Measurements from ENCODE around the gene ADAMTS17. TPM values are rescaled to one million over a fixed set of nuclear protein-coding genes. Genes with fewer than 3 reads are reported as not detected.

ADAMTS17 gene
- total RNA-seq, 1 experiment from 2014 or later: 4.2 TPM

- no peak overlapping the region for H3K4me3 ChIP-seq (replicated peaks in 1 of 2; ENCODE audit: low read depth in 1 of 2, low read length in 2 of 2)
- no peak overlapping the region for H3K27ac ChIP-seq (ENCODE audit: low read depth, low read length)
- H3K4me1 ChIP-seq (ENCODE audit: control insufficient read depth in 1 of 2, insufficient read depth in 2 of 2, low read length in 2 of 2): no peaks in the 10 kb centered on the region
- ATAC-seq (no peak), DNase-seq (ENCODE audit: low read depth, low spot score) (no peak)
- H3K36me3 ChIP-seq (ENCODE audit: control insufficient read depth in 1 of 2, insufficient read depth in 2 of 2, low read length in 2 of 2): no peaks in the 10 kb centered on the region
- H2AFZ ChIP-seq (ENCODE audit: low read depth, low read length, poor library complexity, severe bottlenecking): no peak overlapping the region
- no TSS peak for BruUV-seq (replicated peaks)
- ChIA-PET RAD21 (ENCODE audit: low non-redundant PET in 1 of 2, low total read pairs in 2 of 2, uncharacterized antibody in 2 of 2, unreplicated experiment in 2 of 2) (no interaction called here), CTCF (no interaction called here), POLR2A (no interaction called here)
- no peaks in the 10 kb centered on the region for H3K9me3 ChIP-seq (ENCODE audit: control insufficient read depth in 1 of 2, insufficient read depth in 1 of 2, low read depth in 1 of 2, low read length in 2 of 2)
- H3K9ac ChIP-seq (ENCODE audit: low read length): no peak overlapping the region
- H3K27me3 ChIP-seq (ENCODE audit: insufficient read depth, low read length): no peaks in the 10 kb centered on the region
- TF ChIP-seq EZH2phosphoT487 (IDR thresholded peaks at IDR 0.05; ENCODE audit: borderline replicate concordance): no peak
- TF ChIP-seq SP1 (IDR thresholded peaks at IDR 0.05; ENCODE audit: low read depth): no peak
- TF ChIP-seq YY1 (IDR thresholded peaks at IDR 0.05; ENCODE audit: extremely low read depth, insufficient replicate concordance, low read depth, low read length): no peak
- H4K20me1 ChIP-seq (ENCODE audit: insufficient read depth): no peaks in the 10 kb centered on the region
- no peaks in the 10 kb centered on the region for H3K79me2 ChIP-seq (ENCODE audit: insufficient read depth, low read length)
- no peaks in the 10 kb centered on the region for H3K9me2 ChIP-seq (ENCODE audit: insufficient read depth)
- intact Hi-C loops (cut with micrococcal nuclease): no loop called here
- H3K4me2 ChIP-seq (ENCODE audit: low read length): no peak overlapping the region
These were observed 363.8 kb downstream of the ADAMTS17 start for GRCh38 chr15:99977929-99978328.

GRCh38 chr15:99976811-99977271 lies 364.9 kb downstream of the ADAMTS17 start:
- H3K36me3 ChIP-seq (ENCODE audit: control insufficient read depth in 1 of 2, insufficient read depth in 2 of 2, low read length in 2 of 2): no peaks in the 10 kb centered on the region
- no TSS peak for BruUV-seq (replicated peaks)
- ATAC-seq: no peak
- H3K4me1 ChIP-seq (ENCODE audit: control insufficient read depth in 1 of 2, insufficient read depth in 2 of 2, low read length in 2 of 2): no peaks in the 10 kb centered on the region
- no peak overlapping the region for H2AFZ ChIP-seq (ENCODE audit: low read depth, low read length, poor library complexity, severe bottlenecking)
- no peaks in the 10 kb centered on the region for H3K9me2 ChIP-seq (ENCODE audit: insufficient read depth)
- no peaks in the 10 kb centered on the region for H3K9me3 ChIP-seq (ENCODE audit: control insufficient read depth in 1 of 2, insufficient read depth in 1 of 2, low read depth in 1 of 2, low read length in 2 of 2)
- H3K27ac ChIP-seq (ENCODE audit: low read depth, low read length): no peak overlapping the region
- H3K27me3 ChIP-seq (ENCODE audit: insufficient read depth, low read length): no peaks in the 10 kb centered on the region
- ChIA-PET RAD21 (ENCODE audit: low non-redundant PET in 1 of 2, low total read pairs in 2 of 2, uncharacterized antibody in 2 of 2, unreplicated experiment in 2 of 2) (no interaction called here), POLR2A (no interaction called here), CTCF (no interaction called here)
- TF ChIP-seq TCF7L2 (IDR thresholded peaks at IDR 0.05; ENCODE audit: borderline replicate concordance, extremely low read depth, insufficient read depth, insufficient read length): no peak
- no peak for TF ChIP-seq CTCF (IDR thresholded peaks at IDR 0.05 in 2 of 3, conservative IDR thresholded peaks at IDR 0.05 in 1 of 3; ENCODE audit: borderline replicate concordance in 1 of 3, insufficient read depth in 1 of 3, low read depth in 2 of 3, low read length in 2 of 3)
- no peak for TF ChIP-seq CBX3 (IDR thresholded peaks at IDR 0.05; ENCODE audit: low read depth)
- no peak for TF ChIP-seq POLR2AphosphoS5 (IDR thresholded peaks at IDR 0.05; ENCODE audit: low read depth, low read length)
- no peak overlapping the region for H3K9ac ChIP-seq (ENCODE audit: low read length)
- H3K4me3 ChIP-seq (replicated peaks in 1 of 2; ENCODE audit: low read depth in 1 of 2, low read length in 2 of 2): no peak overlapping the region
- no peaks in the 10 kb centered on the region for H4K20me1 ChIP-seq (ENCODE audit: insufficient read depth)
- intact Hi-C loops (cut with micrococcal nuclease): no loop called here
- no peak for DNase-seq (ENCODE audit: low read depth, low spot score)
- H3K79me2 ChIP-seq (ENCODE audit: insufficient read depth, low read length): no peaks in the 10 kb centered on the region
- H3K4me2 ChIP-seq (ENCODE audit: low read length): no peak overlapping the region

Data from HCT116 (cell line).